Measurements from ENCODE around the gene HOXA11.

The HOXA11 gene

GRCh38 chr7:27179503-27180430 lies 5.3 kb downstream of the HOXA11 start:
- no peak for DNase-seq

GRCh38 chr7:27179030-27179429 lies 6.0 kb downstream of the HOXA11 start:
- DNase-seq: no peak

GRCh38 chr7:27178366-27178765 lies 6.7 kb downstream of the HOXA11 start:
- DNase-seq: no peak

GRCh38 chr7:27177795-27178320 lies 7.2 kb downstream of the HOXA11 start:
- DNase-seq: no peak

- DNase-seq: no peak
Observed at GRCh38 chr7:27176962-27177794, 7.9 kb downstream of the HOXA11 start.

- no peak for DNase-seq
Observed at GRCh38 chr7:27176524-27176845, 8.5 kb downstream of the HOXA11 start.

GRCh38 chr7:27175626-27176523 lies 9.2 kb downstream of the HOXA11 start:
- no peak for DNase-seq

- no peak for DNase-seq
Observed at GRCh38 chr7:27174874-27175625, 10.0 kb downstream of the HOXA11 start.

GRCh38 chr7:27173956-27174873 lies 10.8 kb downstream of the HOXA11 start, which contains the start of gene HOXA10:
TSS of gene HOXA10 (minus strand) at chr7:27174320. CDS start at chr7:27174306, 14 bp downstream.
- no peak for DNase-seq

- DNase-seq: no peak
Observed at GRCh38 chr7:27173511-27173955, 11.5 kb downstream of the HOXA11 start.

GRCh38 chr7:27172823-27173510 lies 12.1 kb downstream of the HOXA11 start:
- no peak for DNase-seq

- DNase-seq: peak; percentile 49
Observed at GRCh38 chr7:27172315-27172774, 12.7 kb downstream of the HOXA11 start.

- peak; percentile 74 for DNase-seq
Observed at GRCh38 chr7:27171637-27172314, 13.3 kb downstream of the HOXA11 start.

GRCh38 chr7:27171325-27171636 lies 13.8 kb downstream of the HOXA11 start:
- peak; percentile 74 for DNase-seq

- DNase-seq: peak; percentile 74
Observed at GRCh38 chr7:27170426-27171324, 14.4 kb downstream of the HOXA11 start.

GRCh38 chr7:27169658-27170425 lies 15.2 kb downstream of the HOXA11 start:
- peak; percentile 74 for DNase-seq

- DNase-seq: peak; percentile 75
Observed at GRCh38 chr7:27168265-27168947, 16.6 kb downstream of the HOXA11 start.

Measured in DMS79 treated with DMSO at 0.1 percent for 48 hours (cell line).